Smooth muscle cell (in vitro differentiated cells): ENCODE results near the gene IGSF21. TPM values are rescaled to one million over a fixed set of nuclear protein-coding genes. Genes with fewer than 3 reads are reported as not detected.

ENCODE experiments used
- DNase-seq: peaks from one replicate; lab custom pipeline; 2025; ENCODE audit not compliant: unreplicated experiment; lab: John Stamatoyannopoulos, UW
- H2AFZ ChIP-seq: fragments of 200-600 bp; sonication (generic); 2 replicates; pipeline ENCODE4 v1.6.0; 2016; ENCODE audit warnings: antibody characterized with exemption, low read depth, mild to moderate bottlenecking
- H3F3A ChIP-seq: fragments of 200-600 bp; sonication (generic); 2 replicates; pipeline ENCODE4 v1.6.0; 2017; ENCODE audit warnings: antibody characterized with exemption, low read depth
- H3K27ac ChIP-seq: fragments of 200-600 bp; sonication (generic); 2 replicates; pipeline ENCODE4 v1.5.1; 2016; ENCODE audit warnings: low read depth, mild to moderate bottlenecking
- H3K27me3 ChIP-seq: fragments of 200-600 bp; sonication (generic); 2 replicates; pipeline ENCODE4 v1.6.1; 2016; ENCODE audit warnings: low read depth, mild to moderate bottlenecking
- H3K36me3 ChIP-seq: fragments of 200-600 bp; sonication (generic); 2 replicates; pipeline ENCODE4 v1.5.1; 2016; ENCODE audit warnings: low read depth
- H3K4me1 ChIP-seq: fragments of 200-600 bp; sonication (generic); 2 replicates; pipeline ENCODE4 v1.5.1; 2016; ENCODE audit warnings: low read depth
- H3K4me2 ChIP-seq: fragments of 200-600 bp; sonication (generic); 2 replicates; pipeline ENCODE4 v1.6.0; 2016; ENCODE audit warnings: mild to moderate bottlenecking
- H3K4me3 ChIP-seq: fragments of 200-600 bp; sonication (generic); 2 replicates; pipeline ENCODE4 v1.5.1; 2016; ENCODE audit warnings: mild to moderate bottlenecking
- H3K79me2 ChIP-seq: fragments of 200-600 bp; sonication (generic); 2 replicates; pipeline ENCODE4 v1.6.0; 2016; ENCODE audit warnings: low read depth, mild to moderate bottlenecking
- H3K9ac ChIP-seq: fragments of 200-600 bp; sonication (generic); 2 replicates; pipeline ENCODE4 v1.6.0; 2016; ENCODE audit warnings: low read depth
- H3K9me3 ChIP-seq: fragments of 200-600 bp; sonication (generic); replicated peaks from 2 replicates; pipeline ENCODE4 v1.5.1; 2016; ENCODE audit warnings: low read depth
- H4K20me1 ChIP-seq: fragments of 200-600 bp; sonication (generic); 2 replicates; pipeline ENCODE4 v1.6.0; 2016; ENCODE audit warnings: low read depth
- WGBS: methylation state at CpG from one replicate; pipeline ENCODE4 v1.1.7; 2016; ENCODE audit warnings: low lambda C conversion rate; 5-methylcytosine and 5-hydroxymethylcytosine counted together
- polyA plus RNA-seq: library from polyadenylated mRNA; unstranded; fragments of >200 nt; fragmentation: Nextera tagmentation; extraction: Ambion mirVana; gene quantifications from 2 replicates; pipeline ENCODE4 v1.2.1, GENCODE V29; 2016
- total RNA-seq: library from RNA; depleted of rRNA; stranded (reverse); fragments of >200 nt; gene quantifications from 2 replicates; pipeline ENCODE4 v1.2.3, GENCODE V29; 2014
- TF ChIP-seq, protein P1 (sequence below): fragments of 200-600 bp; sonication (generic); IDR thresholded peaks from 2 replicates; pipeline ENCODE4 v1.5.1; 2017; ENCODE audit warnings: borderline replicate concordance, mild to moderate bottlenecking, antibody characterized with exemption; ENCODE audit not compliant: insufficient read depth, poor library complexity, severe bottlenecking

IGSF21 gene
- total and polyA plus RNA-seq, 2 experiments from 2014 or later = not detected

DNA sequence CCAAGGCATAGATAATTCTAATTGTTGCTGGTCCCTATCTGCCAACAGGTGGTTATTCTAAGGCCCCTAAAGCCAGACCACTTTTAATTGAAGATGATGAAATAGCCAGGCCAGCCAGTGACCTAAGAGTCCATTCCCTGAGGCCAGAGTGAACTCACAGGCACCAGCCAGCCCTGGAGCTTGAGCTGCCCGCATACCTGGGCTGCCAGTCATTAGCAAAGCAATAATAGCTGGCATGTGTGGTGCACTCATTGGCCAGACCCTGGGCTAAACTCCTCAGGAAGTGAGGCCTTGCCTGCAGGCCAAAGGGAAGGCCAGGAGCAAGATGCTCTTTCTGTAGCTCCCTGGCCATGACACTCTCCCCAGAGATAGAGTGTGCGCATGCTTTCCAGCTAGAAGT is 192.8 kb downstream of the IGSF21 start:
- Histone ChIP-seq H3K79me2 (no peaks in the 10 kb centered on the region), H3K4me3 (no peak overlapping the region), H3K27ac (no peak overlapping the region), H2AFZ (no peak overlapping the region), H3K4me1 (no peaks in the 10 kb centered on the region), H3K4me2 (no peak overlapping the region), H3K27me3 (peaks cover 36% of the 10 kb centered on the region), H3K9me3 (no peaks in the 10 kb centered on the region), H3F3A (no peaks in the 10 kb centered on the region), H3K36me3 (no peaks in the 10 kb centered on the region), H3K9ac (no peak overlapping the region), H4K20me1 (no peaks in the 10 kb centered on the region)
- WGBS = 83% methylated on average over 2 of the region's 2 CpGs
- DNase-seq = no peak
- TF ChIP-seq, protein P1, sequence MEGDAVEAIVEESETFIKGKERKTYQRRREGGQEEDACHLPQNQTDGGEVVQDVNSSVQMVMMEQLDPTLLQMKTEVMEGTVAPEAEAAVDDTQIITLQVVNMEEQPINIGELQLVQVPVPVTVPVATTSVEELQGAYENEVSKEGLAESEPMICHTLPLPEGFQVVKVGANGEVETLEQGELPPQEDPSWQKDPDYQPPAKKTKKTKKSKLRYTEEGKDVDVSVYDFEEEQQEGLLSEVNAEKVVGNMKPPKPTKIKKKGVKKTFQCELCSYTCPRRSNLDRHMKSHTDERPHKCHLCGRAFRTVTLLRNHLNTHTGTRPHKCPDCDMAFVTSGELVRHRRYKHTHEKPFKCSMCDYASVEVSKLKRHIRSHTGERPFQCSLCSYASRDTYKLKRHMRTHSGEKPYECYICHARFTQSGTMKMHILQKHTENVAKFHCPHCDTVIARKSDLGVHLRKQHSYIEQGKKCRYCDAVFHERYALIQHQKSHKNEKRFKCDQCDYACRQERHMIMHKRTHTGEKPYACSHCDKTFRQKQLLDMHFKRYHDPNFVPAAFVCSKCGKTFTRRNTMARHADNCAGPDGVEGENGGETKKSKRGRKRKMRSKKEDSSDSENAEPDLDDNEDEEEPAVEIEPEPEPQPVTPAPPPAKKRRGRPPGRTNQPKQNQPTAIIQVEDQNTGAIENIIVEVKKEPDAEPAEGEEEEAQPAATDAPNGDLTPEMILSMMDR = no peak

- no peaks in the 10 kb centered on the region for H3K36me3 ChIP-seq
- no peak overlapping the region for H2AFZ ChIP-seq
- peaks cover 17% of the 10 kb centered on the region for H3K27me3 ChIP-seq
- no peak overlapping the region for H3K4me2 ChIP-seq
- no peak for DNase-seq
- no peaks in the 10 kb centered on the region for H3F3A ChIP-seq
- H3K4me1 ChIP-seq = no peaks in the 10 kb centered on the region
- 69% methylated on average over 7 of the region's 7 CpGs for WGBS
- H3K27ac ChIP-seq = no peak overlapping the region
- no peaks in the 10 kb centered on the region for H3K9me3 ChIP-seq
- H3K4me3 ChIP-seq = no peak overlapping the region
- no peak overlapping the region for H3K9ac ChIP-seq
- H3K79me2 ChIP-seq = no peaks in the 10 kb centered on the region
- TF ChIP-seq, protein P1 = peak; percentile 40
- H4K20me1 ChIP-seq = no peaks in the 10 kb centered on the region
These were observed 195.3 kb downstream of the IGSF21 start for GRCh38 chr1:18302788-18303413.

- Histone ChIP-seq H3K27ac (no peak overlapping the region), H3K4me1 (no peaks in the 10 kb centered on the region), H3K4me2 (no peak overlapping the region), H3K4me3 (no peak overlapping the region), H3K79me2 (no peaks in the 10 kb centered on the region), H3K9ac (no peak overlapping the region), H2AFZ (no peak overlapping the region), H3K27me3 (peaks cover 3% of the 10 kb centered on the region), H3F3A (no peaks in the 10 kb centered on the region), H3K36me3 (no peaks in the 10 kb centered on the region), H3K9me3 (no peaks in the 10 kb centered on the region), H4K20me1 (no peaks in the 10 kb centered on the region)
- DNase-seq = no peak
- TF ChIP-seq, protein P1 = no peak
- WGBS = 83% methylated on average over 6 of the region's 6 CpGs
These were observed 196.7 kb downstream of the IGSF21 start for GRCh38 chr1:18304151-18304869.
